ENCODE results near the gene HSFX4. TPM values are rescaled to one million over a fixed set of nuclear protein-coding genes. Genes with fewer than 3 reads are reported as not detected.
"Not testable (repeated sequence)": the region's sequence is repeated elsewhere in the genome, so short reads cannot be mapped to it uniquely, and the experiment has no call there.

Gene HSFX4
- total and polyA plus RNA-seq, 2 donors (not counting 3 experiments of a cell fraction or from before 2014, with no cell fraction given): not detected

- no peak for DNase-seq (ENCODE audit: low read depth, low spot score)
- Histone ChIP-seq H3K36me3 (ENCODE audit: control insufficient read depth in 2 of 2, extremely low read depth in 1 of 2, insufficient read depth in 2 of 2, low read length in 2 of 2) (no peaks in the 10 kb centered on the region), H3K9me1 (replicated peaks; ENCODE audit: control insufficient read depth, extremely low read depth, insufficient read depth, low read length) (no peaks in the 10 kb centered on the region), H4K20me1 (replicated peaks; ENCODE audit: control insufficient read depth, extremely low read depth, insufficient read depth, low read length) (no peaks in the 10 kb centered on the region), H3K4me3 (replicated peaks in 1 of 3; ENCODE audit: insufficient read depth in 1 of 3, low read depth in 1 of 3, low read length in 3 of 3) (no peak overlapping the region), H3K4me1 (ENCODE audit: control insufficient read depth, extremely low read depth, insufficient read depth, low read length) (no peaks in the 10 kb centered on the region), H3K9me3 (replicated peaks; ENCODE audit: control insufficient read depth, insufficient read depth, low read length) (no peaks in the 10 kb centered on the region), H3K27me3 (ENCODE audit: control insufficient read depth in 2 of 2, insufficient read depth in 2 of 2, low read length in 2 of 2) (no peaks in the 10 kb centered on the region), H3K9ac (replicated peaks; ENCODE audit: extremely low read depth, insufficient read depth, low read length) (no peak overlapping the region), H2AFZ (ENCODE audit: low read depth, low read length) (no peak overlapping the region), H3K79me2 (ENCODE audit: control insufficient read depth, insufficient read depth, low read length) (no peaks in the 10 kb centered on the region), H3K27ac (ENCODE audit: insufficient read depth, low read depth, low read length) (no peak overlapping the region), H3K4me2 (ENCODE audit: insufficient read depth, low read length) (no peak overlapping the region)
- CTCF ChIA-PET: no interaction called here
- dilution Hi-C loops (cut with MboI; ENCODE audit: extremely low pct_ligation_motif_present, low sequenced_read_pairs): no loop called here
- BruUV-seq (replicated peaks): no TSS peak
- intact Hi-C loops (cut with micrococcal nuclease): no loop called here
- FAIRE-seq: no peak
- TF ChIP-seq MYC (IDR thresholded peaks at IDR 0.05; ENCODE audit: low read depth, low read length) (no peak), EZH2 (IDR thresholded peaks at IDR 0.05; ENCODE audit: borderline replicate concordance, low read depth, low read length, severe bottlenecking) (no peak), JUN (IDR thresholded peaks at IDR 0.05; ENCODE audit: borderline replicate concordance, insufficient read depth, insufficient read length, low read depth) (no peak), FOS (IDR thresholded peaks at IDR 0.05; ENCODE audit: borderline replicate concordance, insufficient read depth, low read length) (no peak), POLR2AphosphoS5 (IDR thresholded peaks at IDR 0.05; ENCODE audit: insufficient read depth, low read depth, low read length) (no peak), POLR2A (IDR thresholded peaks at IDR 0.05; ENCODE audit: low read depth, low read length) (no peak), MAX (IDR thresholded peaks at IDR 0.05; ENCODE audit: insufficient read depth, insufficient read length) (no peak), CTCF (IDR thresholded peaks at IDR 0.05; ENCODE audit: extremely low read depth in 1 of 2, insufficient read depth in 1 of 2, low read depth in 1 of 2, low read length in 2 of 2) (no peak), GATA2 (IDR thresholded peaks at IDR 0.05; ENCODE audit: insufficient read depth, insufficient read length, low read depth, low read length) (no peak)
- POLR2A ChIA-PET: no interaction called here
Measured at GRCh38 chrX:149916745-149917392, 12.5 kb upstream of the HSFX4 start.

- CTCF ChIA-PET; H3K4me2 ChIP-seq (ENCODE audit: insufficient read depth, low read length); H3K9ac ChIP-seq (replicated peaks; ENCODE audit: extremely low read depth, insufficient read depth, low read length); H3K4me3 ChIP-seq (replicated peaks in 1 of 3; ENCODE audit: insufficient read depth in 1 of 3, low read depth in 1 of 3, low read length in 3 of 3); DNase-seq (ENCODE audit: low read depth, low spot score); H3K4me1 ChIP-seq (ENCODE audit: control insufficient read depth, extremely low read depth, insufficient read depth, low read length); intact Hi-C loops (cut with micrococcal nuclease); FAIRE-seq; H3K79me2 ChIP-seq (ENCODE audit: control insufficient read depth, insufficient read depth, low read length); H4K20me1 ChIP-seq (replicated peaks; ENCODE audit: control insufficient read depth, extremely low read depth, insufficient read depth, low read length); H3K9me1 ChIP-seq (replicated peaks; ENCODE audit: control insufficient read depth, extremely low read depth, insufficient read depth, low read length); H3K9me3 ChIP-seq (replicated peaks; ENCODE audit: control insufficient read depth, insufficient read depth, low read length); H3K27me3 ChIP-seq (ENCODE audit: control insufficient read depth in 2 of 2, insufficient read depth in 2 of 2, low read length in 2 of 2); H3K36me3 ChIP-seq (ENCODE audit: control insufficient read depth in 2 of 2, extremely low read depth in 1 of 2, insufficient read depth in 2 of 2, low read length in 2 of 2); H3K27ac ChIP-seq (ENCODE audit: insufficient read depth, low read depth, low read length); dilution Hi-C loops (cut with MboI; ENCODE audit: extremely low pct_ligation_motif_present, low sequenced_read_pairs); H2AFZ ChIP-seq (ENCODE audit: low read depth, low read length); BruUV-seq (replicated peaks); POLR2A ChIA-PET: not testable (repeated sequence)
Measured at GRCh38 chrX:149923836-149924235, 5.5 kb upstream of the HSFX4 start.

GRCh38 chrX:149924434-149924833 is 4.9 kb upstream of the HSFX4 start:
- H2AFZ ChIP-seq (ENCODE audit: low read depth, low read length); H3K4me3 ChIP-seq (replicated peaks in 1 of 3; ENCODE audit: insufficient read depth in 1 of 3, low read depth in 1 of 3, low read length in 3 of 3); intact Hi-C loops (cut with micrococcal nuclease); CTCF ChIA-PET; H3K9me1 ChIP-seq (replicated peaks; ENCODE audit: control insufficient read depth, extremely low read depth, insufficient read depth, low read length); H3K79me2 ChIP-seq (ENCODE audit: control insufficient read depth, insufficient read depth, low read length); DNase-seq (ENCODE audit: low read depth, low spot score); H3K27me3 ChIP-seq (ENCODE audit: control insufficient read depth in 2 of 2, insufficient read depth in 2 of 2, low read length in 2 of 2); H4K20me1 ChIP-seq (replicated peaks; ENCODE audit: control insufficient read depth, extremely low read depth, insufficient read depth, low read length); H3K4me1 ChIP-seq (ENCODE audit: control insufficient read depth, extremely low read depth, insufficient read depth, low read length); BruUV-seq (replicated peaks); POLR2A ChIA-PET; H3K4me2 ChIP-seq (ENCODE audit: insufficient read depth, low read length); H3K9me3 ChIP-seq (replicated peaks; ENCODE audit: control insufficient read depth, insufficient read depth, low read length); dilution Hi-C loops (cut with MboI; ENCODE audit: extremely low pct_ligation_motif_present, low sequenced_read_pairs); H3K9ac ChIP-seq (replicated peaks; ENCODE audit: extremely low read depth, insufficient read depth, low read length); H3K36me3 ChIP-seq (ENCODE audit: control insufficient read depth in 2 of 2, extremely low read depth in 1 of 2, insufficient read depth in 2 of 2, low read length in 2 of 2); H3K27ac ChIP-seq (ENCODE audit: insufficient read depth, low read depth, low read length); FAIRE-seq: not testable (repeated sequence)

Data from endothelial cell of umbilical vein (primary cell).